GM12878 (cell line): ENCODE measurements around the gene DAPK3. TPM values are rescaled to one million over a fixed set of nuclear protein-coding genes. Genes with fewer than 3 reads are reported as not detected.

ENCODE experiments used
- ATAC-seq: fragments of 200-7000 bp; cut with Tn5 transposase; 3 replicates; pipeline ENCODE4 v1.9.1; 2020; ENCODE audit warnings: mild to moderate bottlenecking, moderate library complexity
- BruUV-seq: library from RNA; stranded (reverse); fragments of 400-500 nt; replicated peaks from 2 replicates; lab custom pipeline; 2021; lab: Mats Ljungman, UMichigan
- CTCF ChIA-PET: fragments of 300-600 bp; sonication (Branson Sonifier 250); formaldehyde crosslinking; extraction: SDS; loops from one replicate; lab custom pipeline; 2021; ENCODE audit warnings: inconsistent platforms; lab: Yijun Ruan, JAX
- POLR2A ChIA-PET: fragments of 350-600 bp; formaldehyde crosslinking; extraction: SDS; loops from one replicate; lab custom pipeline; 2021; ENCODE audit warnings: inconsistent platforms; lab: Charles Lee
- RAD21 ChIA-PET: fragments of 300-600 bp; sonication (Branson Sonifier 250); formaldehyde crosslinking; loops from one replicate; lab custom pipeline; 2023; ENCODE audit warnings: antibody characterized with exemption; ENCODE audit not compliant: unreplicated experiment; lab: Charles Lee
- SMC1A ChIA-PET: fragments of 300-600 bp; sonication (Branson Sonifier 250); formaldehyde crosslinking; loops from one replicate; lab custom pipeline; 2023; ENCODE audit not compliant: unreplicated experiment, uncharacterized antibody; lab: Charles Lee
- DNase-seq: peaks from one replicate; pipeline ENCODE4 v3.0.0-alpha.2; 2011; ENCODE audit warnings: low read depth, low spot score
- FAIRE-seq: peaks from 3 replicates; lab custom pipeline; 2011; peaks lifted over from hg19 to GRCh38; lab: Jason Lieb, UNC
- H2AFZ ChIP-seq: 2 replicates; pipeline ENCODE4 v1.6.0; 2011; ENCODE audit warnings: low read depth, low read length, control low read depth; ENCODE audit not compliant: control insufficient read depth
- H3K27ac ChIP-seq: 2 replicates; pipeline ENCODE4 v1.5.1; 2011; ENCODE audit warnings: control low read depth; ENCODE audit not compliant: control insufficient read depth, insufficient read depth
- H3K27me3 ChIP-seq, 2 experiments: replicated peaks in 1 of 2; 2 replicates each; pipeline versions ENCODE4 v1.6.0 to v1.6.1; 2011; ENCODE audit warnings: low read length in 1 of 2; ENCODE audit not compliant: control insufficient read depth in 2 of 2, insufficient read depth in 2 of 2
- H3K36me3 ChIP-seq, 2 experiments: 2 replicates each; pipeline ENCODE4 v1.5.1; 2011; ENCODE audit warnings: low read length in 1 of 2; ENCODE audit not compliant: control insufficient read depth in 2 of 2, insufficient read depth in 2 of 2
- H3K4me1 ChIP-seq: 2 replicates; pipeline ENCODE4 v1.6.1; 2011; ENCODE audit warnings: mild to moderate bottlenecking, low read length, moderate library complexity, mixed read lengths; ENCODE audit not compliant: control insufficient read depth, insufficient read depth
- H3K4me2 ChIP-seq: 2 replicates; pipeline ENCODE4 v1.6.0; 2011; ENCODE audit warnings: control low read depth; ENCODE audit not compliant: control insufficient read depth, insufficient read depth
- H3K4me3 ChIP-seq: fragments of 200-600 bp; sonication (generic); 2 replicates; pipeline ENCODE4 v1.5.1; 2016
- H3K79me2 ChIP-seq: 2 replicates; pipeline ENCODE4 v1.6.0; 2011; ENCODE audit warnings: low read length; ENCODE audit not compliant: control insufficient read depth, insufficient read depth
- H3K9ac ChIP-seq: 2 replicates; pipeline ENCODE4 v1.8.0; 2011; ENCODE audit warnings: low read length, control low read depth, mixed read lengths; ENCODE audit not compliant: control insufficient read depth, insufficient read depth
- H3K9me3 ChIP-seq: replicated peaks from 3 replicates; pipeline ENCODE4 v1.5.1; 2011; ENCODE audit warnings: mild to moderate bottlenecking, low read length; ENCODE audit not compliant: control insufficient read depth, insufficient read depth
- H4K20me1 ChIP-seq: 2 replicates; pipeline ENCODE4 v1.6.0; 2011; ENCODE audit not compliant: control insufficient read depth, insufficient read depth
- BRCA1 ChIP-seq: IDR thresholded peaks from 2 replicates; pipeline ENCODE4 v1.6.1; 2011; ENCODE audit warnings: low read depth, low read length, improper control_type of control experiment
- CBX5 ChIP-seq: sonication (generic); IDR thresholded peaks from 2 replicates; pipeline ENCODE4 v1.6.1; 2016; ENCODE audit warnings: low read depth, moderate library complexity, mild to moderate bottlenecking, inconsistent platforms
- CREB1 ChIP-seq: IDR thresholded peaks from 2 replicates; pipeline ENCODE4 v1.6.1; 2012; ENCODE audit warnings: low read depth, mild to moderate bottlenecking, inconsistent platforms
- E4F1 ChIP-seq: fragments of 450-650 bp; IDR thresholded peaks from 2 replicates; pipeline ENCODE4 v1.6.1; 2018; ENCODE audit warnings: borderline replicate concordance, mild to moderate bottlenecking; ENCODE audit not compliant: partially characterized antibody
- GATAD2B ChIP-seq: fragments of 450-650 bp; conservative IDR thresholded peaks from 2 replicates; pipeline ENCODE4 v1.6.1; 2017; ENCODE audit warnings: low read depth, mild to moderate bottlenecking, moderate library complexity
- IRF4 ChIP-seq: IDR thresholded peaks from 2 replicates; pipeline ENCODE4 v1.6.1; 2011; ENCODE audit warnings: low read depth, low read length
- NFIC ChIP-seq: IDR thresholded peaks from 2 replicates; pipeline ENCODE4 v1.6.1; 2012; ENCODE audit warnings: low read depth, mild to moderate bottlenecking, inconsistent platforms, low read length, moderate library complexity
- SMC3 ChIP-seq: IDR thresholded peaks from 2 replicates; pipeline ENCODE4 v1.6.1; 2011; ENCODE audit warnings: low read length, improper control_type of control experiment, borderline replicate concordance
- SREBF2 ChIP-seq: IDR thresholded peaks from 2 replicates; pipeline ENCODE4 v1.6.1; 2012; ENCODE audit warnings: mild to moderate bottlenecking, low read length
- ZNF622 ChIP-seq: fragments of 450-650 bp; IDR thresholded peaks from 2 replicates; pipeline ENCODE4 v1.6.1; 2017; ENCODE audit warnings: mild to moderate bottlenecking, inconsistent platforms
- WGBS: methylation state at CpG from one replicate; pipeline ENCODE4 v1.1.6; 2016; ENCODE audit warnings: low lambda C conversion rate; ENCODE audit not compliant: insufficient replicate concordance, insufficient coverage; ENCODE audit errors: missing lambda C conversion rate; 5-methylcytosine and 5-hydroxymethylcytosine counted together
- in situ Hi-C: fragments of 300-500 bp; cut with MboI; formaldehyde crosslinking; loops from 9 replicates; pipeline ENCODE4 v1.14.3; 2018; ENCODE audit warnings: mixed read lengths
- intact Hi-C: fragments of 100-400 bp; cut with micrococcal nuclease; formaldehyde crosslinking; loops from one replicate; pipeline ENCODE4 v1.14.2; 2022; ENCODE audit not compliant: unreplicated experiment
- polyA plus RNA-seq, 11 experiments: library from polyadenylated mRNA; depleted of rRNA in 4 of 11; unstranded in 6 of 11; stranded (reverse) in 5 of 11; fragments of >200 nt; fragmentation: Nextera tagmentation in 4 of 11; fragmentation: Illumina TruSeq in 1 of 11; extraction: Ambion mirVana in 4 of 11; extraction: Trizol in 1 of 11; gene quantifications; 1 replicate in 1 of 11; 2 replicates in 10 of 11; pipeline versions ENCODE4 v1.2.1 to v1.2.3, GENCODE V29; 2011 to 2016; ENCODE audit warnings: inconsistent platforms in 2 of 11, missing spikeins in 2 of 11, low read depth in 1 of 11
- total RNA-seq, 4 experiments: library from RNA; depleted of rRNA in 3 of 4; stranded (reverse); fragments of >200 nt in 3 of 4; fragmentation: Illumina TruSeq in 1 of 4; extraction: Trizol in 1 of 4; gene quantifications; 2 replicates each; pipeline versions ENCODE4 v1.2.1 to v1.2.3, GENCODE V29; 2013 to 2021
- TF ChIP-seq, protein P1 (sequence below): fragments of 450-650 bp; IDR thresholded peaks from 2 replicates; pipeline ENCODE4 v1.6.1; 2017; ENCODE audit warnings: mild to moderate bottlenecking, moderate library complexity

DAPK3 gene
- total and polyA plus RNA-seq, 10 of the 15 experiments (the other 5 are each of a cell fraction or from before 2014, with no cell fraction given), result 0.13 to 46.4 (median 24.8) TPM

- in situ Hi-C loops (no loop called here), intact Hi-C loops (no loop called here)
- no TSS peak for BruUV-seq
- H4K20me1 ChIP-seq, result no peaks in the 10 kb centered on the region
- no peaks in the 10 kb centered on the region for H3K9me3 ChIP-seq
- TF ChIP-seq ZNF622, result no peak
- TF ChIP-seq BRCA1, result no peak
- TF ChIP-seq, protein P1, sequence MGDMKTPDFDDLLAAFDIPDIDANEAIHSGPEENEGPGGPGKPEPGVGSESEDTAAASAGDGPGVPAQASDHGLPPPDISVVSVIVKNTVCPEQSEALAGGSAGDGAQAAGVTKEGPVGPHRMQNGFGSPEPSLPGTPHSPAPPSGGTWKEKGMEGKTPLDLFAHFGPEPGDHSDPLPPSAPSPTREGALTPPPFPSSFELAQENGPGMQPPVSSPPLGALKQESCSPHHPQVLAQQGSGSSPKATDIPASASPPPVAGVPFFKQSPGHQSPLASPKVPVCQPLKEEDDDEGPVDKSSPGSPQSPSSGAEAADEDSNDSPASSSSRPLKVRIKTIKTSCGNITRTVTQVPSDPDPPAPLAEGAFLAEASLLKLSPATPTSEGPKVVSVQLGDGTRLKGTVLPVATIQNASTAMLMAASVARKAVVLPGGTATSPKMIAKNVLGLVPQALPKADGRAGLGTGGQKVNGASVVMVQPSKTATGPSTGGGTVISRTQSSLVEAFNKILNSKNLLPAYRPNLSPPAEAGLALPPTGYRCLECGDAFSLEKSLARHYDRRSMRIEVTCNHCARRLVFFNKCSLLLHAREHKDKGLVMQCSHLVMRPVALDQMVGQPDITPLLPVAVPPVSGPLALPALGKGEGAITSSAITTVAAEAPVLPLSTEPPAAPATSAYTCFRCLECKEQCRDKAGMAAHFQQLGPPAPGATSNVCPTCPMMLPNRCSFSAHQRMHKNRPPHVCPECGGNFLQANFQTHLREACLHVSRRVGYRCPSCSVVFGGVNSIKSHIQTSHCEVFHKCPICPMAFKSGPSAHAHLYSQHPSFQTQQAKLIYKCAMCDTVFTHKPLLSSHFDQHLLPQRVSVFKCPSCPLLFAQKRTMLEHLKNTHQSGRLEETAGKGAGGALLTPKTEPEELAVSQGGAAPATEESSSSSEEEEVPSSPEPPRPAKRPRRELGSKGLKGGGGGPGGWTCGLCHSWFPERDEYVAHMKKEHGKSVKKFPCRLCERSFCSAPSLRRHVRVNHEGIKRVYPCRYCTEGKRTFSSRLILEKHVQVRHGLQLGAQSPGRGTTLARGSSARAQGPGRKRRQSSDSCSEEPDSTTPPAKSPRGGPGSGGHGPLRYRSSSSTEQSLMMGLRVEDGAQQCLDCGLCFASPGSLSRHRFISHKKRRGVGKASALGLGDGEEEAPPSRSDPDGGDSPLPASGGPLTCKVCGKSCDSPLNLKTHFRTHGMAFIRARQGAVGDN, result no peak
- no peak for TF ChIP-seq SREBF2
- no peak for TF ChIP-seq CREB1
- TF ChIP-seq SMC3, result no peak
- TF ChIP-seq CBX5, result no peak
- no peak for TF ChIP-seq IRF4
- no peak for TF ChIP-seq NFIC
- TF ChIP-seq GATAD2B, result no peak
- TF ChIP-seq E4F1, result no peak
- peaks cover 1% of the 10 kb centered on the region; the same call in 1 of the 2 replicates for H3K79me2 ChIP-seq
- H3K9ac ChIP-seq, result no peak overlapping the region
- CTCF ChIA-PET, result no interaction called here
- no peak overlapping the region for H3K27ac ChIP-seq
- WGBS, result 90% methylated on average over 15 of the region's 15 CpGs
- SMC1A ChIA-PET, result no interaction called here
- H3K4me1 ChIP-seq, result no peaks in the 10 kb centered on the region
- no peak overlapping the region for H3K4me3 ChIP-seq
- H3K36me3 ChIP-seq, result peaks cover 3 to 15% of the 10 kb centered on the region in 2 experiments; a peak in 3 of 4 replicates
- RAD21 ChIA-PET, result no interaction called here
- DNase-seq (no peak), FAIRE-seq (no peak), ATAC-seq (no peak)
- POLR2A ChIA-PET, result no interaction called here
- H3K27me3 ChIP-seq, result no peaks in the 10 kb centered on the region
- no peak overlapping the region for H3K4me2 ChIP-seq
- no peak overlapping the region for H2AFZ ChIP-seq
These were observed 46.2 kb upstream of the DAPK3 start for GRCh38 chr19:4016903-4017638.
